ENCODE measurements around the gene FILIP1.

- TF ChIP-seq, protein P1, sequence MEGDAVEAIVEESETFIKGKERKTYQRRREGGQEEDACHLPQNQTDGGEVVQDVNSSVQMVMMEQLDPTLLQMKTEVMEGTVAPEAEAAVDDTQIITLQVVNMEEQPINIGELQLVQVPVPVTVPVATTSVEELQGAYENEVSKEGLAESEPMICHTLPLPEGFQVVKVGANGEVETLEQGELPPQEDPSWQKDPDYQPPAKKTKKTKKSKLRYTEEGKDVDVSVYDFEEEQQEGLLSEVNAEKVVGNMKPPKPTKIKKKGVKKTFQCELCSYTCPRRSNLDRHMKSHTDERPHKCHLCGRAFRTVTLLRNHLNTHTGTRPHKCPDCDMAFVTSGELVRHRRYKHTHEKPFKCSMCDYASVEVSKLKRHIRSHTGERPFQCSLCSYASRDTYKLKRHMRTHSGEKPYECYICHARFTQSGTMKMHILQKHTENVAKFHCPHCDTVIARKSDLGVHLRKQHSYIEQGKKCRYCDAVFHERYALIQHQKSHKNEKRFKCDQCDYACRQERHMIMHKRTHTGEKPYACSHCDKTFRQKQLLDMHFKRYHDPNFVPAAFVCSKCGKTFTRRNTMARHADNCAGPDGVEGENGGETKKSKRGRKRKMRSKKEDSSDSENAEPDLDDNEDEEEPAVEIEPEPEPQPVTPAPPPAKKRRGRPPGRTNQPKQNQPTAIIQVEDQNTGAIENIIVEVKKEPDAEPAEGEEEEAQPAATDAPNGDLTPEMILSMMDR (IDR thresholded peaks at IDR 0.05; ENCODE audit: low read depth, low read length): no peak
- TF ChIP-seq, protein P2, sequence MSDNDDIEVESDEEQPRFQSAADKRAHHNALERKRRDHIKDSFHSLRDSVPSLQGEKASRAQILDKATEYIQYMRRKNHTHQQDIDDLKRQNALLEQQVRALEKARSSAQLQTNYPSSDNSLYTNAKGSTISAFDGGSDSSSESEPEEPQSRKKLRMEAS (IDR thresholded peaks at IDR 0.05; ENCODE audit: low read depth, low read length): no peak
- no peak for TF ChIP-seq POLR2A (IDR thresholded peaks at IDR 0.05; ENCODE audit: extremely low read depth, insufficient read length)
- no peak for TF ChIP-seq MYC (IDR thresholded peaks at IDR 0.05; ENCODE audit: low read depth, low read length)
Measured at GRCh38 chr6:75512591-75512990, 19.0 kb upstream of the FILIP1 start.
